Right lung (tissue), 5 donors: ENCODE results near the gene FITM1. TPM values are rescaled to one million over a fixed set of nuclear protein-coding genes. Genes with fewer than 3 reads are reported as not detected.

Experiments
- DNase-seq, 2 donors: peaks; one replicate each; pipeline ENCODE4 v3.0.0-alpha.2; 2013
- polyA plus RNA-seq, 5 donors: library from polyadenylated mRNA; unstranded; fragments of 120-200 nt; gene quantifications; one replicate each; pipeline versions ENCODE4 v1.2.1 to v1.2.3, GENCODE V29; 2013; ENCODE audit warnings: inconsistent platforms in 1 of 5, low replicate concordance in 1 of 5; ENCODE audit not compliant: insufficient read length in 5 of 5, insufficient read depth in 1 of 5

Gene FITM1
- polyA plus RNA-seq, 5 donors = 0.60 to 9.4 (median 1.1) TPM

DNA sequence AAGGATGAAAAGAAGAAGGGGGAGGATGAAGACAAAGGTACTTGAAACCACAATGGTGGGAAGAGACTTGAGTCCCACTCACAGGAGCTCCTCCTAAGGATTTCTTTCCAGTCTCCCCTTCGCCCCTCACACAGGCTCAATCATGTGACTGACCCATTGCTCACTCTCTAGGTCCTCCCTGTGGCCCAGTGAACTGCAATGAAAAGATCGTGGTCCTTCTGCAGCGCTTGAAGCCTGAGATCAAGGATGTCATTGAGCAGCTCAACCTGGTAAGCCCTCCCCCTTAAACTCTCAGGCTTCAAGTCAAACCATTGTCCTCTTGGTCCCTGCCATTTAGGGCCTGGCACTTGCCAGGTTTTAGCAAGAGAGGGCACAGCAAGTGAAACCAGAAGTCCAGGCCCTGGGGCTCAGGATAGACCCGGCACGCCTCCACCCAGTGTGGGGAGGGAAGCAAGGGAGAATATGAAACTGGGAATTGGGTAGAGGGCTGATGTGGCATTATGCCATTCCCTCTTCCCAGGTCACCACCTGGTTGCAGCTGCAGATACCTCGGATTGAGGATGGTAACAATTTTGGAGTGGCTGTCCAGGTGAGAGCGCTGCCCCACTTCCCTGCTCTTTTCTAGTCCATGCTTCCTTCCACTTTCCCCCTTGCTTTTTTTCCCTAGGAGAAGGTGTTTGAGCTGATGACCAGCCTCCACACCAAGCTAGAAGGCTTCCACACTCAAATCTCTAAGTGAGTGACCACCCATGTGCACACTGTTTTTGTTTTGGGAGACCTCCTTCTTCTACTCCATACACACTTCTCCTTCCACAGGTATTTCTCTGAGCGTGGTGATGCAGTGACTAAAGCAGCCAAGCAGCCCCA lies 7.3 kb downstream of the FITM1 start:
- DNase-seq = no peak

DNA sequence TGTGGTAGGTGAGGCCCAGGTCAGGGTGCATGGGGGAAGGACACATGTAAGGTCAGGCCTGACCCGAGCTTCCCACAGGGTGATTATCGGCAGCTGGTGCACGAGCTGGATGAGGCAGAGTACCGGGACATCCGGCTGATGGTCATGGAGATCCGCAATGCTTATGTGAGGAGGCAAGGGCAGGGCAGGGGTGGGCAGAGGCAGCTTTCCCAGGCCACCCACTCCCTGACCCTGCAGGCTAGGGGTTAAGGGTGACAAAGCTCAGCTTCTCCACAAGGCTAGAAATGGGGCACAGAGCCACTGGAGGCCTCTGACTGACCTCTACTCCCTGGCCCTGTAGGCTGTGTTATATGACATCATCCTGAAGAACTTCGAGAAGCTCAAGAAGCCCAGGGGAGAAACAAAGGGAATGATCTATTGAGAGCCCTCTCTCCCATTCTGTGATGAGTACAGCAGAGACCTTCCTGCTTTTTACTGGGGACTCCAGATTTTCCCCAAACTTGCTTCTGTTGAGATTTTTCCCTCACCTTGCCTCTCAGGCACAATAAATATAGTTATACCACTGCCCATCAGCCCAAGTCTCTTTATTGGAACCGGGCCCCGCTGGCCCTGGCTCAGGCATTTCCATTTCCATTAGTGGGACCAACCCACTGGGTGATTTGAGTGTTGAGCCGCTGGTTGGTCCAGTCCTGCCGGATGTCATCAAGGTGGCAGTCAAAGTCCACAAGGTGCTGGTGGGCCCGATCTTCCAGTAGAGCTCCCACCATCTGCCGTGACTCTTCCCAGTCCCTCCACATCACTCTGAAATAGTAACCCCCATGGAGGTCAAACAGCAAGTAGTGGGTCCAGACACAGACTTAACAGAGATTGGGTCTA lies 8.2 kb downstream of the FITM1 start:
- no peak for DNase-seq

DNA sequence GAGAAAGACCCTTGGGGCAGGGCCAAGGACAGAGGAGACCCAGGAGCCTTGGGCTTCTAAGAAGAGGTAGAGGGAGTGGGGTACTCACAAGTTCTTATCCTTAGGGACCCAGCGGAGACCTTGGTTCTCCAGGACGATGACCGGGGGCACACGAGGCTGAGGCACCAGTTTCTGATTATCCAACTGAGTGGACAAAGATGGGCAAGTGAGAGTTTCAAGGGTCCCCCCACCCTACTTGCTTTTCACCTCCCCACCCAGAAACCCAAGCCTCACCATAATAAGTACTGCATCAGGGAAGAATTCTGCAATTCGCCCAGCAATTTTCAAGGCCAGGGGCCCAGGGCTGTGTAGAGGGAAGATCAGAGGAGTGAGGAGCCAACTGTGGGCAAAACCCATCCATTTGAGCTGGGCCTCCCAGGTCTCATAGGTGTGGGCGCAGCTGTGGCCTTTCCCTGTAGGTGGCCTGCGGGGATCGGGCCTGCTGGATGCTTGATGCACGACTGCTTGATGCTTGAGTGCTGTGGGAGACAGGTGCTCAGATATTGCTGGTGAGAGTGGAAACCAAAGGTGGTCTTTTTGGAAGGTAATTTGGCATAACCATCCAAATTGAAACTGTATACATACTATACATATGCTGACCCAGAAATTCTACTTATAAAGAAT lies 8.9 kb downstream of the FITM1 start:
- no peak for DNase-seq

DNA sequence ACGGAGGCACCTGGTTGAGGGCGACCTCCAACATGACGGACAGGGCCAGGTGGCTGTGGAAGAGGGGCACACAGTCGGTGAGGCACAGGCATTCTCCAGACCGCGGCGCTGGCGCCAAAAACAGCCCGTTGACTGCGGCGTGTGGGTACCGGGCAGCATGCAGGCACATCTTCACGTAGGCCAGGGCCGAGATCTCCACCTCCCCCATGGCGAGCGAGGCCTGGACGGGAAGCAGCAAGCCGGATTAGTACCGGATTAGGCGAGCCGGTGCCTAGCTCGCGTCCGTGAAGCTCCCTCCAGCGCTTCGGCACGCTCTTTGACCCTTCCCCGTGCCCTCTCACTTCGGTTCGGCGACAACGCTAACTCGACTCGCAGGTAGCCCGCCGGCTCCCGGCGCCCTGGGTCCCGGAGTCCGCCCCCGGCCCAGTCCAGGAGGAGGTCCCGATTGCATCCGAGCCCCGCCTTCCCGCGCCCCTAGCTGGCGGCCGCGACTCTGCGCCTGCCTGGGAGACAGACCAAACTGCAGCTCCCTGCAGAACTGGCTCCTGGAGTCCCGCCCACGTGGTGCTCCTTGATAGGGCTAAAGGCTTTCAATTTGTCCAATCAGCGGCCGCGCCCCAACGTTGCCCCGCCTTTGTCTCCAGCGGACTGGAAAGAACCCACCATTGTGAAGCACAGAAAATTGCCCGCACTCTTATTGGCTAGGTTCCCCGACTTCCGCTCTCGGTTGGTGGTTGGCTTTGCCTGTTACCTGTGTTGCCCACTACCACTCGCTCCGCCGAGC lies 10.8 kb downstream of the FITM1 start, which contains the start of gene EMC9:
Gene EMC9, minus strand, starts transcription at position 495 of the 784 bp plus-strand sequence. Its CDS starts 287 bp downstream, at position 208.
- DNase-seq = peak; percentile 99

DNA sequence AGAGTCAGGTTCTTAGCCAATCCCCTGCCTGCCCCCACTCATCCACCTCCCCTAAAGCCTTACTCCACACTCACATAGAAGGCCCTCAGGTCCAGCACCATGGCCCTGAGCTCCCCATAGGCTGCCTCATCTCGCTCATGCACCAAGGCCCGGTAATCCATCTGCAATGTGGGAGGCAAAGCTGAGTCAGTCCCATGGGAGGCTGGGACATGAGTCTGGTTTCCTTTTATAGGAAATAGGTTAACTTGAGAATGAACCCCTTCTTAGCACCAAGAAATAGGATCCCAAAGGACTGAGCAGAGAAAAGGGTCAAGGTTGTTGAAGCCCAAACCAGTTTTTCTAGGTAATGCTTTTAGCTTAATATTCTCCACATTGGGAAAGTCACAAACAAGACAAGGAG lies 13.1 kb downstream of the FITM1 start:
- no peak for DNase-seq

DNA sequence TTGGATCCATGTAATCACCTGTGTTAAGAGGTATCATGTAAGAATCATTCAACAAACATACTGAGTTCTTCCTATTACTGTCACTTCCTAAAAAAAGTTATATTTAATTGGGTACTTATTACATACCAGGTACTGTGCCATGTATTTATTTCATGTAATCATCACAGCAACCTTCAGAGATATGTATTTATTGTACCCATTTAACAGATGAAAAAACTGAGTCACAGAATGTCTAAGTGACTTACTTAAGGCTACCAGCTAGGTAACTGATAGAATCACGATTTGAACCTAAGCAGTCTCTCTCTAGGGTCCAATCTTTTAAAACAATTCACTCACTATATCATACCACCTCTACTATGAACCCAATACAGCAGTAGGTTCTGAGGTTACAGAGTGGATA lies 14.0 kb downstream of the FITM1 start:
- no peak for DNase-seq

DNA sequence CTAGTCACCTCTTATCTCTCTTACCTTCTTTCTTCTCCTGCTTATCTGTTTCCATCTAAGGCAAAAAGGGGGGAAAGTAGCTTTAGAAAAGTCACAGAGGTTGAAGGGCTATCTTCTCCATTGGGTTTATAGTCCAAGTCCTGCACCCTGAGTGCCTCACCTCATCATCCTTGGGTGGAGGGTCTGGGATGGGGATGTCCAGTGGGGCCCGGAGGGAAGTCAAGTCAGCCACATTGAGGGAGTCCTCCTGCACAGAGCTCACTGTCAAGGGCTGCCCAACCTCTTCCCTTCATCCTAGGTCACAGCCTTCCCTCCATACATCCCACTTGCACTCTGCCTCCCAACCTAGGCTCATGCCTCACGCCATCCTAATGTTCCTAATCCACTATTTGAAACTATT lies 14.8 kb downstream of the FITM1 start:
- DNase-seq = no peak

DNA sequence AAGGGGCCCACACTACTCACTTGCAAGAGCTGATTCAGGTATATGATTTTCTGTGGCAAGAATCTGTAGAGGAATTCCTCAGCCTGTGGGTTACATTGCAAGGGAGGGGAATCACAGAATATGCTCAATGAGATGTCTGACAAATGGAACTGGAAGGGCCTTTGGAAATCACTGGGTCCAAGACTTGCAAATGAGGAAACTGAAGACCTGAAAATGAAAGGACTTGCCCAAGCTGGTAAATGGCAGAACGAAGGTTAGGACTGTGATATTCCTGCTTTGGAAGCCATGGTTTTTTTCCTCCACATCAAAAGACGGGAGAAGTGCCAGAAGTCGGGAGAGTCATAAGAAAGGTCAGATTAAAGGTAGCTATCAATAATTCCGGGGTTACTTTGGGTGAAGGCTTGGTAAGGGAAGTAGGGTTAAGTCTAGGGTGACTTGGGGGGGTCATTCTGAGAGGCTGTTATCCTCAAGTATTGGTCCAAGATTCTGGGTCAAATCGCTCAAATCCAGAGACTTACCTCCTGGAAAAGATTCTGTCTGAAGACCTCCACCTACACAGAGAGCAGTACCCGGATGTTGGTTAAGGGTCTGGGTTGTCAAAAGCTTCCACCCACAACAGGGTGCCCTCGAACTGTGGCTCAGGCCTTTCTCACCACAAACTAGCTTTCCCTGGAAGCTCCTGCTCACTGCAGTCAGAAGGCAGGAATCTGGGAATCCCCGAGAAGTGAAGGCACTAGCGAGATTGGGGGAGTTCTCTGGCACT lies 15.4 kb downstream of the FITM1 start:
- no peak for DNase-seq

DNA sequence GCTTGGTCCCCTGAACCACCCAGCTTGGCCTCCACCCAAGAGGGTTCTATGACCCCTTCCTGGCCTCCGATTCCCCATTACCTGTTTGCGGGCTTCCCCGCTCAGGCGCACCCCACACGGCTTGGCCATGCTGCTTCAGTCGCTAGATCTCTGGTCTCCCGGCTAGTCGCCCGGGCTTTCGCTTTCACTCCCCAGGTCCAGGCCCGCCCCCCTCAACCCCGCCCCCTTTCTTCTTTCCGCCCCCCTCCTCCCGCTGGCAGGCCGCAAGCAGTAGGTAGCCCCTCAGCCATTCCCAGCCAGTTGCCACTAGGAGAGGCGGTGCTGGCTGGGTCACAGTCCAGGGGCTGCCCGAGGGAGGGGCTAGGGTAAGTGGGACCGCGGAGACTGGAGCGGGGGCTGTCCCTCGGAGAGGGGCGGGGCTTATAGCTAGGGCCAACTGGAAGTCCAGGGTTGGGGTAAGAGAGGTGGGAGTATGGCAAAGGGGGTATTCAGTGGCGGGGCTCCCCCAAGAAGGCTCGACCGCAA lies 16.1 kb downstream of the FITM1 start, which contains the start of gene PSME2:
Gene PSME2, minus strand, starts transcription at position 158 of the 525 bp plus-strand sequence. Its CDS starts 29 bp downstream, at position 129.
- peak; percentile 94 to 95 for DNase-seq

DNA sequence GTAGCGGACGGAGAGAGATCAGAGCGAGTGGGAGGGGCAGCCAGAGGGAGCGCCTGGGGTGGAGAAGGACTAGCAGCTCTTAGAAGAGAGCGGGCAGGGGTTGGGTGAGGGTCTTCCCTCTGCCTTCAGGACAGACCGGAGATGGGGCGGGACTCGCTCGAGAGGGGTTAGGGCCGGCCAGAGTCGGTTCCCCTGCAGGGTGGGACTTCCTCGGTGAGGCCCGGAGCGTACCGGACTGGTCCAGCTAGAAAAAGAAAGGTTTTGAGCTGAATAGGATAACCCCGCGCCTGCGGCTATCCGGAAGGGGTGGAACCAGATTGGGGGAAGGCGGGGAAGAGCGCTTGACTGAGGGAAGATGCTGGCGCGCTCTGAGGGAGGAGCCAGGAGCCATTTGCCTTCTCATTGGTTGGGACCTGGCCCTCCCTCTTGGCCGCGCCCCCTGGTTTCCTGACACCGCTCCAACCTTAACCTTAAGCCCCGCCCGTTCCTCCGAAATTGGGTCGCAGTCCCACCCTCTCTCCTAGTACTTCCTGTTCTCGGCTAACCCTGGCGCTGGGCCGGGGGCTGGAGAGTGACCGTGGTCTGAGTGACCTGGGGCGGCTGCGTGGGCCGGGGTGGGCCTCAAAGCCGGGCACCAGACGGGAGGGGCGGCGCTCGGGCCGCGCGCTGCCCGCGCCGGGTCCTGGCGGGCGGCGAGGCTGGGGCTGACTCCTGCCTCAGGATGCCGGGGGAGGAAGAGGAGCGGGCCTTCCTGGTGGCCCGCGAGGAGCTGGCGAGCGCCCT lies 16.7 kb downstream of the FITM1 start, which contains the start of gene RNF31:
Gene RNF31, plus strand, starts transcription at position 521 of the 783 bp plus-strand sequence. Its CDS starts 201 bp downstream, at position 722.
- peak; percentile 98 for DNase-seq

DNA sequence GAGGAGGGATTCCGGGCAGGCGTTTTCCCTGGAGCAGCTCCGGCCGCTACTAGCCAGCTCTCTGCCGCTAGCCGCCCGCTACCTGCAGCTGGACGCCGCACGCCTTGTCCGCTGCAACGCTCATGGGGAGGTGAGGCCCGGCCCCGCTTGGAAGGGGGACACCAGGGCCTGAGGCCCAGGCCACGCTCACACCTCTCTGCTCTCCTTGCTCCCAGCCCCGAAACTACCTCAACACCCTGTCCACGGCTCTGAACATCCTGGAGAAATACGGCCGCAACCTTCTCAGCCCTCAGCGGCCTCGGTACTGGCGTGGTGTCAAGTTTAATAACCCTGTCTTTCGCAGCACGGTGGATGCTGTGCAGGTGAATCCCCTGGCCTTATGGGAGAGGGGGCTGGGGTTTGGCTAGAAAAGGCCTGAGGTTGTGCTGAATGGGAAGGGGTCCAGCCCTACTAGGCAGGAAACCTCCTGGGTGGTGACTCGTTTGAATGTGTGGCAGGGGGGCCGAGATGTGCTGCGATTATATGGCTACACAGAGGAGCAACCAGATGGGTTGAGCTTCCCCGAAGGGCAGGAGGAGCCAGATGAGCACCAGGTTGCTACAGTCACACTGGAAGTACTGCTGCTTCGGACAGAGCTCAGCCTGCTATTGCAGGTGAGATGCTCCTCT lies 17.4 kb downstream of the FITM1 start:
- no peak for DNase-seq

DNA sequence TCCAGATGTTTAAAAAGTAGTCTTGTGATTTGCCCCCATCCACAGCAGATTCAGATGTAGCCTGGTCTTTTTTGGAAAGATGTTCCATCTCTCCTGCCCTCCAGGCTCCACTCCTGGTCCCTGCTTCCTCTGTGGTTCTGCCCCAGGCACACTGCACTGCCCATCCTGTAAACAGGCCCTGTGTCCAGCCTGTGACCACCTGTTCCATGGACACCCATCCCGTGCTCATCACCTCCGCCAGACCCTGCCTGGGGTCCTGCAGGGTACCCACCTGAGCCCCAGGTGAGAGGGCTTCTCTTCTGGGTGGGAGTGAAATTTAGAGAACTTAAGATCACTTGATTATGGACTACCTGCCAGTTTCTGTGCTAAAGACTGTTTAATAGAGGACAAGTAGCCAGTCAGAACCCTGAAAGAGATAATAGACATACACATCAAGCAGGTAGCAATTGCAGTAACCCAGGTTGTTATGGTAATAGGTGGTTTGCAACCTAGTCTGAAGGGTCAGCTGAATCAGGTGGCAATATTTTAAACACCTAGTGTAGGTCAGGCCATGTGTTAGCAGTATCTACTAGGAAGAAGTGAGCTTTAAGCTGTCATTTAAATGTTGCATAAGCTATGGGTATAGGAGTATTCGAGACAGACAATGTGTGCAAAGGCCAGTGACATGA lies 19.0 kb downstream of the FITM1 start:
- no peak for DNase-seq

DNA sequence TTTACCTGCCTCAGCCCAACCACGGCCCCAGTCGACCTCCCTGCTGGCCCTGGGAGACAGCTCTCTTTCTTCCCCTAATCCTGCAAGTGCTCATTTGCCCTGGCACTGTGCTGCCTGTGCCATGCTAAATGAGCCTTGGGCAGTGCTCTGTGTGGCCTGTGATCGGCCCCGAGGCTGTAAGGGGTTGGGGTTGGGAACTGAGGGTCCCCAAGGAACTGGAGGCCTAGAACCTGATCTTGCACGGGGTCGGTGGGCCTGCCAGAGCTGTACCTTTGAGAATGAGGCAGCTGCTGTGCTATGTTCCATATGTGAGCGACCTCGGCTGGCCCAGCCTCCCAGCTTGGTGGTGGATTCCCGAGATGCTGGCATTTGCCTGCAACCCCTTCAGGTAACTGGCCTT lies 19.6 kb downstream of the FITM1 start:
- DNase-seq = no peak

DNA sequence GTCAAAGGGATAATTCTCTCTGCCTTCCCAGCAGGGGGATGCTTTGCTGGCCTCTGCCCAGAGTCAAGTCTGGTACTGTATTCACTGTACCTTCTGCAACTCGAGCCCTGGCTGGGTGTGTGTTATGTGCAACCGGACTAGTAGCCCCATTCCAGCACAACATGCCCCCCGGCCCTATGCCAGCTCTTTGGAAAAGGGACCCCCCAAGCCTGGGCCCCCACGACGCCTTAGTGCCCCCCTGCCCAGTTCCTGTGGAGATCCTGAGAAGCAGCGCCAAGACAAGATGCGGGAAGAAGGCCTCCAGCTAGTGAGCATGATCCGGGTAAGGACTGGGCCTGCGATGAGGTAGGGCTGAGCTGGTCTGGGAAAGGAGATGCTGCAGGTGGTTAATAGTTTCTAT lies 20.1 kb downstream of the FITM1 start:
- DNase-seq = no peak

DNA sequence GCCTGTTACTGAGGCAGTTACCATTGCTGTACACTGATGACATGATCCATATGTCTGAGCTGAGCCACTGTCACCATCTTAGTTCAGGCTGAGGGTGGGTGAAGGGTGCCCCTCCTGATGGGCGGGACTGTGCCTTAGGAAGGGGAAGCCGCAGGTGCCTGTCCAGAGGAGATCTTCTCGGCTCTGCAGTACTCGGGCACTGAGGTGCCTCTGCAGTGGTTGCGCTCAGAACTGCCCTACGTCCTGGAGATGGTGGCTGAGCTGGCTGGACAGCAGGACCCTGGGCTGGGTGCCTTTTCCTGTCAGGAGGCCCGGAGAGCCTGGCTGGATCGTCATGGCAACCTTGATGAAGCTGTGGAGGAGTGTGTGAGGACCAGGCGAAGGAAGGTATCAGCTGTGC lies 20.5 kb downstream of the FITM1 start:
- DNase-seq = no peak

DNA sequence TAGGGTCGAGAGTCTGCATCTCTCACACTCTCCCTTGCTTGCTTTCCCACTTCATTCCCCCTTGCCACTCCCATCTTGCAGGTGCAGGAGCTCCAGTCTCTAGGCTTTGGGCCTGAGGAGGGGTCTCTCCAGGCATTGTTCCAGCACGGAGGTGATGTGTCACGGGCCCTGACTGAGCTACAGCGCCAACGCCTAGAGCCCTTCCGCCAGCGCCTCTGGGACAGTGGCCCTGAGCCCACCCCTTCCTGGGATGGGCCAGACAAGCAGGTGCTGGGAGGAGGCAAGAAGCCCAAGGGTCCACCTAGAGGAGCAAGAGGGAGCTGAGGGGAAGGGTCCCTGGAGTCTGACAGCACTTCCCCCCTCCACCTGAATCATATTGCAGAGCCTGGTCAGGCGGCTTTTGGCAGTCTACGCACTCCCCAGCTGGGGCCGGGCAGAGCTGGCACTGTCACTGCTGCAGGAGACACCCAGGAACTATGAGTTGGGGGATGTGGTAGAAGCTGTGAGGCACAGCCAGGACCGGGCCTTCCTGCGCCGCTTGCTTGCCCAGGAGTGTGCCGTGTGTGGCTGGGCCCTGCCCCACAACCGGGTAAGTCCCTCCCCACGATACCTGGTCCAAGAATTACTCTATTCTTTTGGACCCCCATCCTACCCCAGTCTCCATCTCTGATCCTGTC lies 21.1 kb downstream of the FITM1 start:
- DNase-seq = no peak

DNA sequence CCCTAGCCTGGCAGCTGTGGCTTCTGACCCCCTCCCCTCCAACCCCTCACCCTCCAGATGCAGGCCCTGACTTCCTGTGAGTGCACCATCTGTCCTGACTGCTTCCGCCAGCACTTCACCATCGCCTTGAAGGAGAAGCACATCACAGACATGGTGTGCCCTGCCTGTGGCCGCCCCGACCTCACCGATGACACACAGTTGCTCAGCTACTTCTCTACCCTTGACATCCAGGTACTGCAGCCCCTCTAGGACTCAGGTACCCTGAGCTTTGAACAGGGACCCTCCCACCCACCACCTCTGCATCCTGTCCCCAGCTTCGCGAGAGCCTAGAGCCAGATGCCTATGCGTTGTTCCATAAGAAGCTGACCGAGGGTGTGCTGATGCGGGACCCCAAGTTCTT lies 24.6 kb downstream of the FITM1 start:
- DNase-seq = no peak
